Aorta (tissue), 5 donors: Measurements from ENCODE around the gene BTBD9. TPM values are rescaled to one million over a fixed set of nuclear protein-coding genes. Genes with fewer than 3 reads are reported as not detected.

ENCODE experiments used
- ATAC-seq: fragments of 200-7000 bp; cut with Tn5 transposase; one replicate; pipeline ENCODE4 v1.9.1; 2022; ENCODE audit warnings: moderate library complexity; ENCODE audit not compliant: low FRiP score
- DNase-seq, 2 donors: peaks; one replicate each; pipeline ENCODE4 v3.0.0-alpha.2; 2020
- H3K27ac ChIP-seq, 2 donors: one replicate each; pipeline ENCODE4 v1.5.1; 2013; ENCODE audit warnings: low read length in 2 of 2, mild to moderate bottlenecking in 2 of 2, moderate library complexity in 2 of 2, control low read depth in 1 of 2, inconsistent platforms in 1 of 2, low read depth in 1 of 2
- H3K27me3 ChIP-seq, 2 donors: one replicate each; pipeline ENCODE4 v1.6.1; 2013; ENCODE audit warnings: control low read depth in 1 of 2, low read length in 1 of 2, mild to moderate bottlenecking in 1 of 2, moderate library complexity in 1 of 2; ENCODE audit not compliant: insufficient read depth in 2 of 2, control insufficient read depth in 1 of 2
- H3K36me3 ChIP-seq, 2 donors: one replicate each; pipeline ENCODE4 v1.6.1; 2013; ENCODE audit warnings: control low read depth in 1 of 2, low read length in 1 of 2, mild to moderate bottlenecking in 1 of 2; ENCODE audit not compliant: insufficient read depth in 2 of 2, control insufficient read depth in 1 of 2
- H3K4me1 ChIP-seq, 2 donors: one replicate each; pipeline ENCODE4 v1.6.1; 2013; ENCODE audit warnings: low read length in 2 of 2, control low read depth in 1 of 2, mild to moderate bottlenecking in 1 of 2, moderate library complexity in 1 of 2; ENCODE audit not compliant: insufficient read depth in 2 of 2, control insufficient read depth in 1 of 2
- H3K4me3 ChIP-seq, 2 donors: one replicate each; pipeline ENCODE4 v1.5.1; 2013; ENCODE audit warnings: low read length in 2 of 2, control low read depth in 1 of 2, mild to moderate bottlenecking in 1 of 2
- H3K9me3 ChIP-seq: one replicate; pipeline ENCODE4 v1.6.1; 2013; ENCODE audit warnings: mild to moderate bottlenecking, low read length; ENCODE audit not compliant: control insufficient read depth
- WGBS, 2 donors: extraction: QIAGEN DNeasy Blood & Tissue Kit; methylation state at CpG; one replicate each; pipeline ENCODE4 v1.1.7; 2013; 5-methylcytosine and 5-hydroxymethylcytosine counted together
- intact Hi-C, 2 donors: fragments of 100-400 bp; cut with DNase I; formaldehyde crosslinking; loops; one replicate each; pipeline versions ENCODE4 v1.14.2 to v1.15.0; 2022
- polyA plus RNA-seq, 2 donors: library from polyadenylated mRNA; stranded (reverse); fragments of 200-250 nt; gene quantifications; one replicate each; pipeline ENCODE4 v1.2.3, GENCODE V29; 2013
- total RNA-seq, 2 donors: library from RNA; stranded (reverse); fragmentation: NEBNext Ultra II Directional; extraction: Animal tissue kit (Norgen Biotek cat#: 25700); gene quantifications; one replicate each; pipeline ENCODE4 v1.2.1, GENCODE V29; 2021
- donor health status: healthy with polysubstance abuse.
- donor health status: Bipolar disorder and iron deficiency.
- donor health status: DM: no; HTN: no; CAD: no.
- donor health status: DM: no; HTN: no; CAD: no.
- donor health status: DM: yes; HTN: yes; CAD: no.

Gene BTBD9
- total and polyA plus RNA-seq, 4 donors, result 1.5 to 23.6 (median 12.4) TPM

- H3K4me3 ChIP-seq, result no peak overlapping the region
- DNase-seq, result no peak
- H3K4me1 ChIP-seq, result no peaks in the 10 kb centered on the region
- WGBS, 2 donors, result 74 to 83% methylated on average over 3 of the region's 3 CpGs
- H3K27me3 ChIP-seq, result no peaks in the 10 kb centered on the region
- H3K9me3 ChIP-seq, result no peaks in the 10 kb centered on the region
- ATAC-seq, result no peak
- intact Hi-C loops, result no loop called here
- H3K27ac ChIP-seq, result no peak overlapping the region
- H3K36me3 ChIP-seq, result no peaks in the 10 kb centered on the region
Measured at GRCh38 chr6:38150021-38150420, 489.7 kb downstream of the BTBD9 start.

GRCh38 chr6:38149531-38149930 is 490.2 kb downstream of the BTBD9 start:
- DNase-seq (no peak), ATAC-seq (no peak)
- H3K4me1 ChIP-seq, result no peaks in the 10 kb centered on the region
- H3K27ac ChIP-seq, result no peak overlapping the region
- no peaks in the 10 kb centered on the region for H3K27me3 ChIP-seq
- no peaks in the 10 kb centered on the region for H3K9me3 ChIP-seq
- intact Hi-C loops, result no loop called here
- no peak overlapping the region for H3K4me3 ChIP-seq
- H3K36me3 ChIP-seq, result no peaks in the 10 kb centered on the region
- WGBS, 2 donors, result 85 to 90% methylated on average over 2 of the region's 2 CpGs

GRCh38 chr6:38148606-38149005 is 491.1 kb downstream of the BTBD9 start:
- Histone ChIP-seq H3K27ac (no peak overlapping the region), H3K4me3 (no peak overlapping the region), H3K27me3 (no peaks in the 10 kb centered on the region), H3K36me3 (no peaks in the 10 kb centered on the region), H3K9me3 (no peaks in the 10 kb centered on the region), H3K4me1 (no peaks in the 10 kb centered on the region)
- WGBS, 2 donors, result 76 to 79% methylated on average over 2 of the region's 2 CpGs
- ATAC-seq, result no peak
- intact Hi-C loops, result no loop called here
- no peak for DNase-seq

GRCh38 chr6:38146734-38147027 is 493.0 kb downstream of the BTBD9 start:
- WGBS, 2 donors, result 58 to 73% methylated on average over 1 of the region's 1 CpG
- no peaks in the 10 kb centered on the region for H3K27me3 ChIP-seq
- no peaks in the 10 kb centered on the region for H3K36me3 ChIP-seq
- no peaks in the 10 kb centered on the region for H3K4me1 ChIP-seq
- DNase-seq, result no peak
- intact Hi-C loops, result no loop called here
- no peak overlapping the region for H3K27ac ChIP-seq
- ATAC-seq, result no peak
- H3K9me3 ChIP-seq, result no peaks in the 10 kb centered on the region
- H3K4me3 ChIP-seq, result no peak overlapping the region

GRCh38 chr6:38146021-38146733 is 493.6 kb downstream of the BTBD9 start:
- Histone ChIP-seq H3K9me3 (no peaks in the 10 kb centered on the region), H3K27ac (no peak overlapping the region), H3K4me3 (no peak overlapping the region), H3K36me3 (no peaks in the 10 kb centered on the region), H3K4me1 (no peaks in the 10 kb centered on the region), H3K27me3 (no peaks in the 10 kb centered on the region)
- 84 to 89% methylated on average over 8 of the region's 8 CpGs for WGBS, 2 donors
- ATAC-seq (no peak), DNase-seq (no peak)
- intact Hi-C loops, result no loop called here

- no peaks in the 10 kb centered on the region for H3K4me1 ChIP-seq
- intact Hi-C loops, result no loop called here
Measured at GRCh38 chr6:38144365-38144945, 495.3 kb downstream of the BTBD9 start.

GRCh38 chr6:38143191-38144150 is 496.3 kb downstream of the BTBD9 start:
- Histone ChIP-seq H3K4me3 (no peak overlapping the region), H3K4me1 (no peaks in the 10 kb centered on the region), H3K27me3 (no peaks in the 10 kb centered on the region), H3K36me3 (peaks cover 0 to 3% of the 10 kb centered on the region in 2 donors), H3K9me3 (no peaks in the 10 kb centered on the region), H3K27ac (no peak overlapping the region)
- WGBS, 2 donors, result 74 to 77% methylated on average over 8 of the region's 8 CpGs
- ATAC-seq (no peak), DNase-seq (no peak)
- intact Hi-C loops, result no loop called here

More at GRCh38 chr6:38144365-38144945, 495.3 kb downstream of the BTBD9 start:
- Histone ChIP-seq H3K27me3 (no peaks in the 10 kb centered on the region), H3K9me3 (no peaks in the 10 kb centered on the region), H3K36me3 (peaks cover 0 to 3% of the 10 kb centered on the region in 2 donors), H3K27ac (no peak overlapping the region), H3K4me3 (no peak overlapping the region)
- no peak for ATAC-seq
- no peak for DNase-seq
- 84% methylated on average over 5 of the region's 5 CpGs for WGBS, 2 donors

GRCh38 chr6:38142178-38142902 is 497.4 kb downstream of the BTBD9 start:
- no peak overlapping the region for H3K4me3 ChIP-seq
- H3K9me3 ChIP-seq, result no peaks in the 10 kb centered on the region
- no peaks in the 10 kb centered on the region for H3K4me1 ChIP-seq
- no peak for ATAC-seq
- H3K27me3 ChIP-seq, result no peaks in the 10 kb centered on the region
- H3K27ac ChIP-seq, result no peak overlapping the region
- DNase-seq, result no peak
- WGBS, 2 donors, result 83% methylated on average over 7 of the region's 7 CpGs
- intact Hi-C loops, result no loop called here
- H3K36me3 ChIP-seq, result peaks cover 0 to 3% of the 10 kb centered on the region in 2 donors
